NCI-H2196 treated with DMSO at 0.1 percent for 48 hours (cell line): ENCODE measurements around the gene TMUB2.

Source experiments
- DNase-seq: peaks from one replicate; lab custom pipeline; 2025; ENCODE audit not compliant: unreplicated experiment; lab: John Stamatoyannopoulos, UW

TMUB2 gene

GRCh38 chr17:44202756-44203155 is 16.0 kb downstream of the TMUB2 start:
- no peak for DNase-seq

GRCh38 chr17:44203731-44204440 is 17.1 kb downstream of the TMUB2 start:
- DNase-seq = no peak

DNA sequence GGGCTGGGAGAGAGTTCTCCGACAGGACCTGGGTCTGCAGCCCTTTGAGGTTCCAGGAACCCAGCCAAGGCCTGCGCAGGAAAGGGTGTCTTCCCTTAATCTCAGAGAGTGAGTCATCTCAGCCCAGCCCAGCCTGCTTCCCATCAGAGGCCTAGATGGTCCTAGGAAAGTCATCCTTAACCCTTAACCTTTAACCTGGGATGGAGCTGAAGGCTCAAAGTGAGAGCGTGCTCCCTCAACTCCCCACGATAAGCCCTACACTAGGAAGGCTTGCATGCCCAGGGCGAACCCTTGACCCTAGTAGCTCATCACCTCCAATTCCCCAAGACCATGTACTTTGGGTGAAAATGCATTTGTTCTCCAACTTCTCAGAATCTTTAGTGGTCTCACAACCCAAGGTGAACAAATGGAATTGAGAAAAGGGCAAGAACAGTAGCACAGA is 17.7 kb downstream of the TMUB2 start:
- no peak for DNase-seq

DNA sequence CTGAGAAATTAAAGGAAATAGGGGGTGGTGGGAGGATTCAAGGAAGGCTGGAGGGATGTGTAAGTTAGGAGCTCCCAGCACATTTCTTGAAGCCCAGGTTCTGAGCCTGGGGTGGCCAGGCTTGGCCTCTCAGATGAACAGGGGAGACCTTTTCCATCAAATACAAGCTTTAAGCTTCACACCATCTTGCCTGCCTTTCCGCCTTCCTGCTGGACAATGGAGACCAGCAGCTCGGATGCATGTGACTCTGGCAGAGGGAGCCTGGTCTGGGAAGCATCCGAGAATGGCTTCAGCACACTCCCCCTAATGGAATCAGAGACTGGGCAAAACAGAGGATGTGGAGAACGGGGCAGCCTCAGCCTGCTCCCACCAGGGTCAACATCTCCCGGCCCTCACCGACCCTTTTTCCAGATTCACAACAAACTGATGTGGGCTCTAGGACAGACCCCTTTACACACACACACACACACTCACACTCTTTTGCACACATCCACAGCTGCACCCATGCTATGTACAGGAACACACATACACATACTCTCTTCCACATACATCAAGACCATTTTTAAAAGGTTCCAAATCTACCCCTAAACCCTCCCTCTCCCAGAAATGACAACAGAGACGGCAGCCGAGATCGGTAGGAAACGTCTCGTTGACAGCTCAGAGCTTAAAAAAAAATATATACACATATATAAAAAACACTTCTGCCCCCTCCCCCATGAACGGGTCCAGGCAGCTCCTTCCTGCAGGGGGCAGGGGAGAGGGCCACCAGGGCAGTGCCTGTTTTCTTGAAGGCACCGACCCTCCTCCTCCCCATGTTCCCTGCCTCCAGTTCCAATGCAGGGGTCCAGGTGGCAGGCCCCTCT is 19.4 kb downstream of the TMUB2 start:
- no peak for DNase-seq

GRCh38 chr17:44206825-44207155 is 20.0 kb downstream of the TMUB2 start:
- DNase-seq = no peak

DNA sequence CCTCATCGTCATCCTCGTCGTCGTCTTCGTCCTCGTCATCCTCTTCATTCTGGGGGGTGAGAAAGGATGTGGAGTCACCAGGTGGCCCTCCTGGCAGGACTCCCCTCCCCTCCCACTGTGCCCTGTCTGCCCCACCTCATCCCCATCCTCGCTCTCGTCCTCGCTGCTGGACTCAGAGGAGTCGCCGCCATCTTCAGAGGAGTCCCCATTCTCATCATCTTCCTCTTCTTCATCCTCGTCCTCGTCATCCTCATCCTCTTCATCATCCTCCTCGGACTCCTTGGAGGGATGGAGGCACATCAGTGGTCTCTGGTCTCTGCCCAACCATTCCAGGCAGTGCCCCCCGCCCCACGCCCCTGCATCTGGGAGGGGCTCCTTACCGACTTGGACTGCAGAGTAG is 20.5 kb downstream of the TMUB2 start:
- no peak for DNase-seq

DNA sequence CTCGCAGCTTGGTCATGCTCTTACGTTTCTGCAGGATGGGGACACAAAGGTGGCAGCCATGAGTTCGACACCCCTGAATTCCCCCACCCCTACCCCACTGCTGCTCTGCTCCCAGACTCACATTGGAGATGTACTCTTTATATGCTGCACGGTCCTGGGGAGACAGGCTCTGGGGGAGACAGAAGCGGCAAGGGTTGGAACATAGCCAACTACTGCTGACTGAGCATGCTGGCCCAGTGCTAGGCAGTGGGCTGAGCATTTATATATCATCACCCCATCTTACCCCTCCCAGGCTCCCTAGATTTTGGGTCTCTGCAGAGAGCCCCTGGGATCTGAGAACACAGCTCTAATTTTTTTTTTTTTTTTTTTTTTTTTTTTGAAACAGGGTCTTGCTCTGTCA is 21.0 kb downstream of the TMUB2 start:
- no peak for DNase-seq

- DNase-seq = no peak
These were observed 23.1 kb downstream of the TMUB2 start for GRCh38 chr17:44209786-44210341.

GRCh38 chr17:44210342-44211192 is 23.8 kb downstream of the TMUB2 start:
- DNase-seq = no peak

DNA sequence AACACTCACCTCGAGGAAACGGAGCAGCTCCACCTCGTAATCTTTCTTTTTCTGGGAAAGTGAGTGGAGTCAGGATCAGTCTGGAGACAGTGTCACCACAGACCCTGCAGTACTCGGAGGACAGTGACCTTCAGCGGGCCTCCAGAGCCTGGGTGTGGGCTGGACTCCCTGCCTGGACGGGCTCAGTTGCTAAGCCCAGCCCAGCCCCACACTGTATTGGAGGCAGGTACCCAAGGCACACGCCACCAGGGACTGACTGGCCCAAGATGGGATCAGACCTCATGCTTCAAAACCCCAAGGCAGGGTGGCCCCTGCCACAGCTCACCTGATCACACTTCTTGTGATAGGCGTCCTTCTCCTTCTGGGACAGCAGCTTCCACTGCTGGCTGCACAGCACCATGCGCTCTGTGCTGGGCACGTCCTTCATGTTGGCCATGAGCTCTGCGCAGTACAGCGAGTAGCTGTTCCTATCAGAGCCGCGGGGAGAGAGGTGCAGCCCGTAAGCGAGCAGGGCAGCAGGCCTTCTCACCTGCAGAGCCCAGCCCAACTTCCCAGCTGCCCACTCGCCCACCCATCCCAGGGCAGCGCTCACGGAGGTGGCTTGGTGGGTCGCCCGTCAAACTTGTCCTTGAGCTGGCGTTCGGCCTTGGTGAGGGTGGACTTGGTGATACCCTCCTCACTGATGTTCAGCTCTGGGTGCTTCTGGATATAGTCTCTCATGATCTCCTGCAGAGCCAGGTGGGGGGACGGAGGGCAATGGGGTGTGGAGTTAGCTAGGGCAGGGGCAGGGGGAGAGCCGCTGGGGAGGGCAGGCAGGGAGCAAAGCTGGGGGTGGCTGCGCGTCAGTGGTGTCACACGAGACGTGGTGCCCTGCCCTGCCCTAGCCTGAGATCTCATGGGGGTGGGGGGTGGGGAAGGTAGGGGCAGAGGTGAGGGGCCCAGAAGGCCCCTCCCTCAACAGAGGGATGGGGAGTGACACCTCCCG is 24.8 kb downstream of the TMUB2 start:
- DNase-seq = no peak

DNA sequence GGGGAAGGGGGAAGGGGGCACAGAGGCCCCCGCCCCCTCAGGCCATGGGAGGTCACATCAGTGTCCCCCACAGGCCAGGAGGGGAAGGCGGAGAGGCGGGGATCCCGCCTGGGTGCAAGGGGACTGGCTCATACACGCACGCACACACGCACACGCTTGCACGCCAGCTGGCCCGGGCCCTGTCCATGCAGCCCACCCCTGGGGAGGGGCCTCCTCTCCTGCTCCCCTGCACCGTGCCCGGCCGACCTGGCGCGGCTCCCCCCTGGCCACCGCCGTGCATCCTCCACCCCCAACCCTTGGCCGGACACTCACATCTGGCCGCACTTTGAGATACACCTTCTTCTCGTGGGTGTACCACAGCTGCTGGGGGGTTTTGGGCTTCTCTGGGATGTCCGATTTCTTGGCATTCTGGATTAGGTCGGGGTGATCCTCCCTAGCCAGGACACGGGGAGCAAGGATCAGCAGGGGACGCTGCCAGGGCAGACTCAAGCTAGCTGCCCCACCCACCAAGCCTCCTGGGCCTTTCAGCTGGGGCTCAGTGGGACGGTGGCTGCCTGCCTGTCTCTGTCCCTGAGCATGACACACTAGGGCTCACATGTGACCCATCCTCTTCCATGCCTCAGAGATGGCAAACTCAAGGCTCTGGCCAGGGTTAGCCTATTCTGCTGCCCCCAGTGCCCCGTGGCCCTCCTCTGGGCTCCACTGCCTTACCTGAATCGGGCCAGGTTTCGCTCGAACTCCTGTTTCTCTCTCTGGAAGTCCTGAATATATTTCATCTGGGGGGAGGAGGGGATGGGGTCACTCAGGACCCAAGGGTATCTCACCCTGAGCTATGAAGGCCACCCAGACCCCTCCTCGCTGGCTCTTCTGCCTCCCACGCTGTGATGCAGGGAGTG is 26.0 kb downstream of the TMUB2 start:
- no peak for DNase-seq

- DNase-seq = no peak
These were observed 26.8 kb downstream of the TMUB2 start for GRCh38 chr17:44213403-44214229.

DNA sequence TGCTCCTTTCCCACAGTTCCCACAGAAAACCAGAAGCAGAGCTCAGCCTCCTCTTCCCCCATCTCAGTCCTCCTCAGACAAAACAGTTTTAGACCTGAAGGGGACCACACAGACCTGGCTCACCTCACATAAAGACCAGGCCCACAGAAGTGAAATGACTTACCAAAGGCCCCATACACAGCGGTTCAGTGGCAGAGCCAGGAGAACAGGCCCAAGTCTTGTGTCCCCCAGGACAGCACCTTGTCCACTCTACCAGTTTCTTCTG is 27.4 kb downstream of the TMUB2 start:
- no peak for DNase-seq

GRCh38 chr17:44214896-44215295 is 28.1 kb downstream of the TMUB2 start:
- DNase-seq = no peak

- DNase-seq = no peak
These were observed 29.4 kb downstream of the TMUB2 start for GRCh38 chr17:44216173-44216572.

GRCh38 chr17:44216694-44217093 is 29.9 kb downstream of the TMUB2 start:
- DNase-seq = no peak

DNA sequence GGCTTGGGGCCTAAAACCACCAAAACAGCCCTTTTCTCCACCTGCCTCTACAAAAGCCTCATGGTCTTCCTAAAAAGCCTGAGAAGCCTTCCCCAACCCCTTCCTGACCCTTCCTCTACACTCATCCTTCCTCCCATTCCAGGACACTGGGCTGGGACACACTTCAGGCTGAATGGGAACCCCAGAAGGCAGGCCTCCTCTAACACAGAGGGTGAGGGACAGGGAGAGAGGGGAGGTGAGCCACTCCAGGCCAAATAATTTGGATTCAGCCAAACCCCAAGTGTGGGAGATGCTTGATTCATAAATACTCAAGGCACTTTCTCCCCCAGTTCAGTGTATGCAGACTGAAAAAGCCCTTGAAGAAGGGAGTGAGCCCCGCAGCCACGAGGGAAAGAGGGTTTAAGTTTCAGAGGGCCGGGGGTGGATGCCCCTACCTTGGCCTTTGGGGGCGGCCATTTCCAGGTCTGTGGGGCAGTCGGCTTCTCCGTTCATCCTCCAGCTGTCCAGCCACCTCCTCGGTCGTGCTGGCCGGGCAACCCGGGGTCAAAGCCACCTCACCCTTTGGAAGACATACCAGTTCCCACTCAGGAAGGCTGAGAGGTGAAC is 31.1 kb downstream of the TMUB2 start:
- no peak for DNase-seq
